Measurements from ENCODE around the gene CPN2. TPM values are rescaled to one million over a fixed set of nuclear protein-coding genes. Genes with fewer than 3 reads are reported as not detected.

The CPN2 gene
- total and polyA plus RNA-seq, 2 donors (not counting 3 experiments of a cell fraction or from before 2014, with no cell fraction given) = not detected

GRCh38 chr3:194313560-194314387 is 37.4 kb downstream of the CPN2 start:
- no TSS peak for BruUV-seq (replicated peaks)
- Histone ChIP-seq H3K9me3 (replicated peaks; ENCODE audit: control insufficient read depth, insufficient read depth, low read length) (no peaks in the 10 kb centered on the region), H3K36me3 (ENCODE audit: control insufficient read depth in 2 of 2, extremely low read depth in 1 of 2, insufficient read depth in 2 of 2, low read length in 2 of 2) (no peaks in the 10 kb centered on the region), H4K20me1 (replicated peaks; ENCODE audit: control insufficient read depth, extremely low read depth, insufficient read depth, low read length) (no peaks in the 10 kb centered on the region), H3K4me3 (replicated peaks in 1 of 3; ENCODE audit: insufficient read depth in 1 of 3, low read depth in 1 of 3, low read length in 3 of 3) (no peak overlapping the region), H3K27me3 (ENCODE audit: control insufficient read depth in 2 of 2, insufficient read depth in 2 of 2, low read length in 2 of 2) (peaks cover 4 to 5% of the 10 kb centered on the region in 2 experiments), H3K9me1 (replicated peaks; ENCODE audit: control insufficient read depth, extremely low read depth, insufficient read depth, low read length) (no peaks in the 10 kb centered on the region), H3K79me2 (ENCODE audit: control insufficient read depth, insufficient read depth, low read length) (no peaks in the 10 kb centered on the region), H3K9ac (replicated peaks; ENCODE audit: extremely low read depth, insufficient read depth, low read length) (no peak overlapping the region), H2AFZ (ENCODE audit: low read depth, low read length) (no peak overlapping the region), H3K27ac (ENCODE audit: insufficient read depth, low read depth, low read length) (no peak overlapping the region), H3K4me2 (ENCODE audit: insufficient read depth, low read length) (no peak overlapping the region), H3K4me1 (ENCODE audit: control insufficient read depth, extremely low read depth, insufficient read depth, low read length) (peaks cover 7% of the 10 kb centered on the region)
- dilution Hi-C loops (cut with MboI; ENCODE audit: extremely low pct_ligation_motif_present, low sequenced_read_pairs) (loop anchor here (25.0 kb wide), 1 partner anchor 551 kb away; no protein-coding TSS in a partner anchor), intact Hi-C loops (cut with micrococcal nuclease) (no loop called here)
- ChIA-PET CTCF (interaction anchor here (0.7 to 5.6 kb wide), 10 partner anchors 39 to 650 kb away, joined by 3 to 355 read pairs (median 10); partner anchors contain the start of gene HES1), POLR2A (interaction anchor here (0.6 to 1.8 kb wide), 3 partner anchors 14 to 178 kb away, joined by 3 to 7 read pairs (median 4); partner anchors contain the start of gene HES1)
- no peak for DNase-seq (ENCODE audit: low read depth, low spot score)
- TF ChIP-seq MYC (IDR thresholded peaks at IDR 0.05; ENCODE audit: low read depth, low read length) = no peak
- TF ChIP-seq, protein P1, sequence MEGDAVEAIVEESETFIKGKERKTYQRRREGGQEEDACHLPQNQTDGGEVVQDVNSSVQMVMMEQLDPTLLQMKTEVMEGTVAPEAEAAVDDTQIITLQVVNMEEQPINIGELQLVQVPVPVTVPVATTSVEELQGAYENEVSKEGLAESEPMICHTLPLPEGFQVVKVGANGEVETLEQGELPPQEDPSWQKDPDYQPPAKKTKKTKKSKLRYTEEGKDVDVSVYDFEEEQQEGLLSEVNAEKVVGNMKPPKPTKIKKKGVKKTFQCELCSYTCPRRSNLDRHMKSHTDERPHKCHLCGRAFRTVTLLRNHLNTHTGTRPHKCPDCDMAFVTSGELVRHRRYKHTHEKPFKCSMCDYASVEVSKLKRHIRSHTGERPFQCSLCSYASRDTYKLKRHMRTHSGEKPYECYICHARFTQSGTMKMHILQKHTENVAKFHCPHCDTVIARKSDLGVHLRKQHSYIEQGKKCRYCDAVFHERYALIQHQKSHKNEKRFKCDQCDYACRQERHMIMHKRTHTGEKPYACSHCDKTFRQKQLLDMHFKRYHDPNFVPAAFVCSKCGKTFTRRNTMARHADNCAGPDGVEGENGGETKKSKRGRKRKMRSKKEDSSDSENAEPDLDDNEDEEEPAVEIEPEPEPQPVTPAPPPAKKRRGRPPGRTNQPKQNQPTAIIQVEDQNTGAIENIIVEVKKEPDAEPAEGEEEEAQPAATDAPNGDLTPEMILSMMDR (IDR thresholded peaks at IDR 0.05; ENCODE audit: extremely low read depth in 1 of 2, insufficient read depth in 1 of 2, low read depth in 1 of 2, low read length in 2 of 2) = peak; percentile 10 to 32
- FAIRE-seq = no peak

DNA sequence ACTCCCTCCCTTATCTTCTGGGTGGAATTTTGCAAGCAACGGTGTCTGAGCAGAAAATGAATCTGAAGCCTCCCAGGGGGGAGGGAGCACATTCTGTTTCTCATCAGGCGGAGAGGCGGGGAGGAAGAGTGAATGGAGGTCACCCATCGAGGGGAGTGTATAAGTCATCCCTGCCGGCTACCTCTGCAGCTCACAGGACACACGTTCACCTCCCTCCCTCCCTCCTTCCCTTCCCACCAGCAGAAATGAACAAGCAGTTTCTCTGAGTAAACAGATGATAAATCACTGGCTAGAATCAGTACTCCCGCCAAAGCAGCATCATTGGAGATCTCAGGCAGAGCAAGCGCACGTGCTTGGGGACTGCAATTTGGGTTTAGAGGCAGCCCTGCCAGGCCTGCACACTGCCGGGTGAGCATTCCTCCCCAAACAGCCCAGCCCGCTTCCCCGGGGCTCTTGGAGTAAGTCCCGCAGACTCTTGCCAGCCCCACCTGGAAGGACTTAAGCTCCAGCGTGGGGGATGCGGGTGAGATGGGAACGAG is 38.3 kb downstream of the CPN2 start:
- DNase-seq (ENCODE audit: low read depth, low spot score) (no peak), FAIRE-seq (no peak)
- BruUV-seq (replicated peaks) = no TSS peak
- Histone ChIP-seq H3K4me2 (ENCODE audit: insufficient read depth, low read length) (no peak overlapping the region), H2AFZ (ENCODE audit: low read depth, low read length) (no peak overlapping the region), H3K79me2 (ENCODE audit: control insufficient read depth, insufficient read depth, low read length) (no peaks in the 10 kb centered on the region), H3K27ac (ENCODE audit: insufficient read depth, low read depth, low read length) (no peak overlapping the region), H4K20me1 (replicated peaks; ENCODE audit: control insufficient read depth, extremely low read depth, insufficient read depth, low read length) (no peaks in the 10 kb centered on the region), H3K9ac (replicated peaks; ENCODE audit: extremely low read depth, insufficient read depth, low read length) (no peak overlapping the region), H3K9me3 (replicated peaks; ENCODE audit: control insufficient read depth, insufficient read depth, low read length) (no peaks in the 10 kb centered on the region), H3K9me1 (replicated peaks; ENCODE audit: control insufficient read depth, extremely low read depth, insufficient read depth, low read length) (no peaks in the 10 kb centered on the region), H3K27me3 (ENCODE audit: control insufficient read depth in 2 of 2, insufficient read depth in 2 of 2, low read length in 2 of 2) (peaks cover 3 to 4% of the 10 kb centered on the region in 2 experiments), H3K4me1 (ENCODE audit: control insufficient read depth, extremely low read depth, insufficient read depth, low read length) (peaks cover 7% of the 10 kb centered on the region), H3K4me3 (replicated peaks in 1 of 3; ENCODE audit: insufficient read depth in 1 of 3, low read depth in 1 of 3, low read length in 3 of 3) (no peak overlapping the region), H3K36me3 (ENCODE audit: control insufficient read depth in 2 of 2, extremely low read depth in 1 of 2, insufficient read depth in 2 of 2, low read length in 2 of 2) (no peaks in the 10 kb centered on the region)
- TF ChIP-seq FOS (IDR thresholded peaks at IDR 0.05; ENCODE audit: borderline replicate concordance, insufficient read depth, low read length) = no peak
- no peak for TF ChIP-seq MAX (IDR thresholded peaks at IDR 0.05; ENCODE audit: insufficient read depth, insufficient read length)
- no peak for TF ChIP-seq EZH2 (IDR thresholded peaks at IDR 0.05; ENCODE audit: borderline replicate concordance, low read depth, low read length, severe bottlenecking)
- TF ChIP-seq, protein P1 (IDR thresholded peaks at IDR 0.05; ENCODE audit: extremely low read depth in 1 of 2, insufficient read depth in 1 of 2, low read depth in 1 of 2, low read length in 2 of 2) = no peak
- ChIA-PET CTCF (interaction anchor here (0.6 to 5.6 kb wide), 8 partner anchors 43 to 649 kb away, joined by 3 to 355 read pairs (median 21); partner anchors contain the start of gene HES1), POLR2A (interaction anchor here (1.8 kb wide), 1 partner anchor 177 kb away, joined by 7 read pairs; the partner anchor contains the start of gene HES1)
- dilution Hi-C loops (cut with MboI; ENCODE audit: extremely low pct_ligation_motif_present, low sequenced_read_pairs) = loop anchor here (25.0 kb wide), 1 partner anchor 551 kb away; no protein-coding TSS in a partner anchor
- intact Hi-C loops (cut with micrococcal nuclease) = no loop called here

All from endothelial cell of umbilical vein (primary cell).